ENCODE data around the gene CCBE1.
A peak's percentile ranks its signal among the peaks of the same experiment; 100 is the strongest.

CCBE1 gene

DNA sequence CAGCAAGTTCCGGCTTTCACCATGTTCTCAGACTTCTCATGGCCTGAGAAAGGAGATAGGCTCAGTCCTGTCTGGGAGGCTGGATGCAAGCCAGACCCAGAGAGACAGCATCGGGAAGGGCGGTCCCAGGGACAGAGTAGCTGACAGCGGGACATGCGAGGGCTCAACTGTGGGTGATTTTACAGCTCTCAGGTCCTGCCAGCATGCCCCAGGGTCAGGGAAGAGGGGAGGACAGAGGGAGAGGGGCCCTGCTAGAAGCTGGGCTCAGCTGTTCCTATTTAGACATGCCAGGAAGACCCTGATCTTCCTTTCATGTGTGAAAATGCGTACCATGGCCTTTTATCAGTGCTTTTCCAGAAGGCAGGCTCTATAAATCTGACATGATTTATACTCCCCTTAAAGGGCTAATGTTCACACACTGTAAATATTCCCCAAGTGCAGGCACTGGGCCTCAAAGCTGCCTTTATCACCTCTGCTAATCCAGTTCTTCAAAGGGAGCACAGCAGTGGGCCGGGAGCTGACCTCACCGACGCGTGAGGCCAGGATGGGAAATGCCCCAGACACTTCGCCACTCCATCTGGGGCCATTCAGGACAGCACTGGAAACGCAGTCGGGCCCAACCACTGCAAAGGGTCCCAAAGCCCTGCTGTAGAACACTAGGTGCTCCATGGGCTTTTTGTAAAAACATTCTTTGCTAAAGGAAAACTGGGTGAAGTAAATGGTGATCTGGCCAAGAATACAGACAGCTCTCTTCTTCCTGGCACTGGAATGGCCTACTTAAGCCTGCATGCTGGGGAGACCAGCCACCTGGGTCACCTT, 242.1 kb downstream of the CCBE1 start:
- no peak for DNase-seq (ENCODE audit: low spot score)

DNA sequence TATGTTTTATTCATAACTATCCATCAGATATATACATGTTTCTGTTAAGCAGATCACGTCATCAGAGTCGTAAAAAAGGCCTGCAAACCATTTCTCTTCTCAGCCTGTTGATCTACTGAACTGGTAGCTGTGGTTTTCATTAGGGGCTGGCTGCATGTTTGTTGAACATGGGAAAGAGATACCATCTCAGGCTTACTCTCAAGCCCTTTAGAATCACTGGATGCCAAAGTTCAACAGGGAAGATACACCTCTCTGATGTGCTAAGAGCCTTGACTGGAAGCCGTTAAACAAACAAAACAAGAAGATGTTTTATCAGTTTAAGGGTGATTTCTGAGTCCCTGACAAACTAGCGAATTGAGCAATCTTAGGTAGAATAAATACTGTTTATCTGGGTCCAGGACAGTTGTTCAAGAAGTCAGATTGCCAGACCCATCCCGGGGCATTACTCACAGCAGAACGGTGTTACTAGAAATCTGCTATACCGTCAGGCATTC, 243.7 kb downstream of the CCBE1 start:
- DNase-seq (ENCODE audit: low spot score) = peak; percentile 46

- DNase-seq (ENCODE audit: low spot score) = no peak
Measured at GRCh38 chr18:59451963-59452362, 245.3 kb downstream of the CCBE1 start.

GRCh38 chr18:59451073-59451472, 246.2 kb downstream of the CCBE1 start:
- no peak for DNase-seq (ENCODE audit: low spot score)

- no peak for DNase-seq (ENCODE audit: low spot score)
Measured at GRCh38 chr18:59448546-59448945, 248.7 kb downstream of the CCBE1 start.

GRCh38 chr18:59446012-59446411, 251.2 kb downstream of the CCBE1 start:
- no peak for DNase-seq (ENCODE audit: low spot score)

DNA sequence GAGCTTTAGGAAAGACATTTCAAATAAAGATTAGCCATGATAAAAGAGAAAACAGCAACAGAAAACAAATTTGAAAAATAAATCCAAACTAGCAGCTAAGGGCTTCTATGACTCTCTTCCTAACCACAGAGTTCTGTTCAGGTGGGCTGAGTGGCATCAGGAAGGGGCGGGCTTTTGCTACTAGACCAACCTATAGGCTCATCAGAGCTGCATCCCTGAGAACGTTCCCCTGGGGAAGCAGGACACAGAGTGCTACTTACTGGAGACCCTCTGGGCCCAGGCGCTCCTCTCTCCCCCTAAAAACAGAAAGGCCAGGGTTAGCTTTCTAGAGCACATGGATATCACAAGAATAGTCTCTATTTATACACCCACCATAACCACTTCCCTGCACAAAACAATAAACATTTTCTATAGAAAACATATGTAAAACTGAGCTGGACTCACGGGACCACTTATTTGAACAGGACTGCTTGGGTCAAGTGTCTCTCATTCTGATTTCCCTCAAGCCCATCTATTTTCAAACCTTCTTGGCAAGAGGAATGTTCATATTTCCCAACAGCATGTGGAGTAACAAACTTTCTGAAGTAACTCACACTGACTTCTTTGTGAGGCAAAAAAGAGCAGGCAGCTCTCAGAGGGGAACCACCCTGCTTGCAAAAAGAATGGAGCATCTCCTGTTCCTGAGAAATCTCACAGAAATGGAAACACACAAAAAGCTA, 259.2 kb downstream of the CCBE1 start:
- DNase-seq (ENCODE audit: low spot score) = no peak

- no peak for DNase-seq (ENCODE audit: low spot score)
Measured at GRCh38 chr18:59432803-59433597, 264.2 kb downstream of the CCBE1 start.

GRCh38 chr18:59431131-59431530, 266.1 kb downstream of the CCBE1 start:
- no peak for DNase-seq (ENCODE audit: low spot score)

DNA sequence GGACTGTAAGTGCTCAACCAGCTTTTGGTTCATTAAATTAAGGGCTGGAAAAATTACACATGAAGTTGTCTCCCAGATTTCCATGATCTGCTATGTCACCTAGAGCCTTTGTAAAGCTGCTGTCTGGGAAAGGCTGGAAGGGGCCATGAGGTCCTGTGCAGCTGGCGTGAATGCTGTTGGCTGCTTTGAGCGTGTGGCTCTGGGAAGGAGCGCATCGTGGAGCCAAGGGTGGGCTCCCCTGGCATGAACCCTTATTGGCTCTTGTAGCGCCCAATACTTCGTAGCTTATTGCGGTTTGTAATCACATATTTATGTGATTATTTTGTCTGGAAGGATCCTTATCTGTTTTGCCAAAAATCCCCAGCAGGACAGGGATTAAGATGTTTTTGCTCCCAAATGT, 267.6 kb downstream of the CCBE1 start:
- no peak for DNase-seq (ENCODE audit: low spot score)

GRCh38 chr18:59428018-59428417, 269.2 kb downstream of the CCBE1 start:
- DNase-seq (ENCODE audit: low spot score) = no peak

GRCh38 chr18:59426855-59427254, 270.4 kb downstream of the CCBE1 start:
- no peak for DNase-seq (ENCODE audit: low spot score)

DNA sequence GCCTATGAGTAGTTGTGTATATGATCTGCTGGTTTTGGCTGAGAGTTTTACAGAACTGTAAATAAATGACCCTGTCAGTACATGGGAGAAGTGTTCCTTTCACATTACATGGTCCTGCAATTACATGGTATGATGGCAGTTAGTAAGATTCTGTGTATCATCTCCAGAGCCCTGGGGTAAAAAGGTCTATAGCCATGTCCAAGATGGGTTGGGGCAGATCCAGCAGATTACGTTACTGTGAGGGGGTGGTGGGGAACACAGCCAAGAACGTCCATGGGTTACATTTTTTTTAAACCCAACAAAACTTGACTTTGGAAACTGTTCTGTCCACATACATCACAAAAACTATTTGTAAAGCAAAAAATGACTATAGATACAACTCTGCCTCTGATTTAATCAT, 274.0 kb downstream of the CCBE1 start:
- DNase-seq (ENCODE audit: low spot score) = no peak

GRCh38 chr18:59420244-59420643, 277.0 kb downstream of the CCBE1 start:
- DNase-seq (ENCODE audit: low spot score) = no peak

DNA sequence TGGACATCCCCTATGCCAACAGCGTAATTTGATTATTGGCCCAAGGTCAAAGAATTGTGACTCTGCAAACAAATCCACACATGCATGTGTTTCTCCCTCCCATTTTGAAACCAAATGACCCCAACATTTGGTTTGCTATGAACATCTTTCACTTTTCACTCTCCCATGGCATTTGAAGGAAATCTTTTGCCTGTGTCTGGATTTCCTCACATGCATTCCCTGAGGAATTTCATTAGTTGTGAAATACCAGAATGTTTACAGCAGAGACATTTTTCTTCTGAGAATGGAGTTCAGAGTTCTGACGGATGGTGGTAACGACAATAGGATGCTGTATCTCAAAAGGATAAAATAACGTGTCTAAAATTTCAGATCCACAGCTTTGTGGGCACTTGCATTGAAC, 277.8 kb downstream of the CCBE1 start:
- DNase-seq (ENCODE audit: low spot score) = no peak

DNA sequence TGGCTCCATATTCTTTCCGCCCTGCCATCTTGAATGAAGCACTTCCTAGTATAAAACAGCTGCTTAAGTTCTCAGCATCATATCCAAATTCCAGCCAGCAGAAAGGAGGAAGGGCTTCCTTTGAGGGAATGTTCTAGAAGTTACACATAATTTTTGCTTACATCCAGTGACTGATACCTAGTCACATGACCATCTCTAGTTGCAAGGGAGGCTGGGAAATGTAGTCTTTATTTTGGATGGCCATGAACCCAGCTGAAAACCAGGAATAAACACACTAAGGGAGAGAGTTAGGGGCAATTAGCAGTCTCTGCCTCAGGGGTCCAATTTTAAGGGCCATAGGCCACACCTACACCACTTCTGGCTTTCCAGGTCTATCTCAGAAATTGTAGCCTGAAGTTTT, 280.4 kb downstream of the CCBE1 start:
- DNase-seq (ENCODE audit: low spot score) = no peak

DNA sequence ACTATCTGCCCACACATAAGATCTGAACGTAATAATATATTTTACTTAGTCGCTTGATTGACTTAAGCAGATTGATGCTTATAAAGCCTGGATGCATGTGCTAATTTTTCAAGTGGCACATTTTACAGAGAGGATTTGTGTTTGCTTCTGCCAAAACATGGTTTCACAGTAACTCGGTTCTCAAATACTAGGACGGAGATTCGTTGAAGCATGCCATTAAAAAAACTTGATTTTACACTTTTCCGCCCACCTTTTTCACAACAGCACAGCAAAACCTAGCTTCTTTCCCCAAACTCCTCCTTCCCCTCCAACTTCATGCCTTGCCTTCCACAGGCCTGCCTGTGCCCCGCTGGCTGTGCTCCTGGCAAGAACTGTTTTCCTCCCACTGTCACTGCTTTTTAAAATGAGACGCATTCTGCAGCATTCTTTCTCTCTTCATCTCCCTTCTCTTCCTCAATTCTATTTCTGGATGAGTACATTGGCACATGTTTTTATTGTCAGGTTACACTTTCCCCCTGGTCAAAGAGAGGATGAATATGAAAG, 283.0 kb downstream of the CCBE1 start:
- no peak for DNase-seq (ENCODE audit: low spot score)

GRCh38 chr18:59402432-59403090, 294.7 kb downstream of the CCBE1 start:
- peak; percentile 62 for DNase-seq (ENCODE audit: low spot score)

DNA sequence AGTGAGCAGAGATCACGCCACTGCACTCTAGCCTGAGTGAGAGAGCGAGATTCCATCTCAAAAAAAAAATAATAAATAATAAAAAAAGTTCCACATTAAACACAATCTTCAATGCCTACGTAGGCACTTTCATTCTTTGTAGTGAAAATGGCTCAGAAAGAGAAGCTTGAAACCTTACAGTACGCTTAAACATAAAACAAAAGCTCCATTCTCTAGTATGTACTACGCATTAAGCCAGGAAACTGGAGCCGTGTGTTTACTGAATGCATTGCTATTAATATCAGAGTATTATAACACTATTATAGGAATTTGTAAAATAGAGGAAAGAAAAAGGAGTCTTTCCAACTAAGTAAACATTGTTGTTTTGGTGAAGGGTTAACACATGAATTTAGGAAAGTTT, 296.8 kb downstream of the CCBE1 start:
- DNase-seq (ENCODE audit: low spot score) = no peak

- DNase-seq (ENCODE audit: low spot score) = no peak
Measured at GRCh38 chr18:59395226-59396175, 301.7 kb downstream of the CCBE1 start.

- no peak for DNase-seq (ENCODE audit: low spot score)
Measured at GRCh38 chr18:59393381-59393780, 303.8 kb downstream of the CCBE1 start.
